Keratinocyte (primary cell): Measurements from ENCODE around the gene LGALS4. TPM values are rescaled to one million over a fixed set of nuclear protein-coding genes. Genes with fewer than 3 reads are reported as not detected.
"Not testable (repeated sequence)": the region's sequence is repeated elsewhere in the genome, so short reads cannot be mapped to it uniquely, and the experiment has no call there.

ENCODE experiments used
- DNase-seq: peaks from one replicate; pipeline ENCODE4 v3.0.0-alpha.2; 2011; ENCODE audit warnings: low read depth, missing footprints, low spot score
- FAIRE-seq: peaks from 2 replicates; lab custom pipeline; 2011; peaks lifted over from hg19 to GRCh38; lab: Jason Lieb, UNC
- H2AFZ ChIP-seq: 2 replicates; pipeline ENCODE4 v1.6.0; 2012; ENCODE audit warnings: low read length, control low read depth, inconsistent platforms; ENCODE audit not compliant: control insufficient read depth
- H3K27ac ChIP-seq: 2 replicates; pipeline ENCODE4 v1.5.1; 2011; ENCODE audit warnings: low read length; ENCODE audit not compliant: control insufficient read depth, insufficient read depth
- H3K27me3 ChIP-seq: 3 replicates; pipeline ENCODE4 v1.6.0; 2011; ENCODE audit warnings: low read length; ENCODE audit not compliant: control insufficient read depth, insufficient read depth; ENCODE audit errors: extremely low read depth
- H3K36me3 ChIP-seq, 2 experiments: 2 replicates in 1 of 2; 3 replicates in 1 of 2; pipeline ENCODE4 v1.5.1; 2011; ENCODE audit warnings: low read length in 2 of 2, mild to moderate bottlenecking in 1 of 2; ENCODE audit not compliant: control insufficient read depth in 2 of 2, insufficient read depth in 2 of 2; ENCODE audit errors: extremely low read depth in 1 of 2
- H3K4me1 ChIP-seq: 3 replicates; pipeline ENCODE4 v1.5.1; 2011; ENCODE audit warnings: low read length; ENCODE audit not compliant: control insufficient read depth, insufficient read depth; ENCODE audit errors: extremely low read depth
- H3K4me2 ChIP-seq: 3 replicates; pipeline ENCODE4 v1.6.0; 2011; ENCODE audit warnings: low read depth, low read length; ENCODE audit not compliant: control insufficient read depth, insufficient read depth; ENCODE audit errors: extremely low read depth
- H3K4me3 ChIP-seq, 3 experiments: fragments of 200-600 bp in 1 of 3; sonication (generic) in 1 of 3; 2 replicates in 2 of 3; 3 replicates in 1 of 3; pipeline ENCODE4 v1.5.1; 2011 to 2016; ENCODE audit warnings: low read length in 3 of 3, mild to moderate bottlenecking in 3 of 3, control low read depth in 2 of 3, inconsistent platforms in 1 of 3, low read depth in 1 of 3, mixed read lengths in 1 of 3, mixed run types in 1 of 3, moderate library complexity in 1 of 3; ENCODE audit not compliant: control insufficient read depth in 2 of 3, insufficient read depth in 2 of 3; ENCODE audit errors: extremely low read depth in 1 of 3
- H3K79me2 ChIP-seq: 2 replicates; pipeline ENCODE4 v1.6.0; 2012; ENCODE audit warnings: low read length; ENCODE audit not compliant: control insufficient read depth, insufficient read depth
- H3K9ac ChIP-seq: 3 replicates; pipeline ENCODE4 v1.6.0; 2011; ENCODE audit warnings: low read length; ENCODE audit not compliant: control insufficient read depth, insufficient read depth; ENCODE audit errors: extremely low read depth
- H3K9me1 ChIP-seq: 3 replicates; pipeline ENCODE4 v1.6.0; 2011; ENCODE audit warnings: low read length; ENCODE audit not compliant: control insufficient read depth, insufficient read depth; ENCODE audit errors: extremely low read depth
- H3K9me3 ChIP-seq: 2 replicates; pipeline ENCODE4 v1.5.1; 2012; ENCODE audit warnings: low read depth, low read length; ENCODE audit not compliant: control insufficient read depth
- H4K20me1 ChIP-seq: 3 replicates; pipeline ENCODE4 v1.6.0; 2011; ENCODE audit warnings: low read length; ENCODE audit not compliant: control insufficient read depth, insufficient read depth; ENCODE audit errors: extremely low read depth
- CTCF ChIP-seq, 3 experiments: IDR thresholded peaks in 1 of 3; conservative IDR thresholded peaks in 1 of 3; optimal IDR thresholded peaks in 1 of 3; 2 replicates in 2 of 3; 3 replicates in 1 of 3; pipeline versions ENCODE3 to v1.5.1; 2011; ENCODE audit warnings: low read length in 3 of 3, mild to moderate bottlenecking in 3 of 3, moderate library complexity in 2 of 3, control low read depth in 1 of 3, inconsistent platforms in 1 of 3; ENCODE audit not compliant: insufficient read depth in 2 of 3; ENCODE audit errors: extremely low read depth in 1 of 3
- EZH2 ChIP-seq: IDR thresholded peaks from one replicate; pipeline ENCODE4 v1.6.1; 2012; ENCODE audit warnings: inconsistent platforms, mild to moderate bottlenecking, low read length, moderate library complexity
- dilution Hi-C: fragments of 300-500 bp; cut with MboI; formaldehyde crosslinking; loops from one replicate; pipeline ENCODE4 v1.7.0; 2020; ENCODE audit warnings: low sequenced_read_pairs; ENCODE audit not compliant: extremely low pct_ligation_motif_present
- polyA plus RNA-seq, 5 experiments: library from polyadenylated mRNA; depleted of rRNA in 3 of 5; stranded (reverse) in 3 of 5; stranded (forward) in 1 of 5; unstranded in 1 of 5; fragments of >200 nt; gene quantifications; 1 replicate in 1 of 5; 2 replicates in 3 of 5; 3 replicates in 1 of 5; pipeline versions ENCODE4 v1.2.1 to v1.2.3, GENCODE V29; 2011 to 2012; ENCODE audit warnings: missing spikeins in 2 of 5, low read depth in 1 of 5, low replicate concordance in 1 of 5

The LGALS4 gene
- polyA plus RNA-seq, 1 donor (not counting 4 experiments of a cell fraction or from before 2014, with no cell fraction given): 0.13 TPM

- Histone ChIP-seq H2AFZ (no peak overlapping the region), H3K36me3 (no peaks in the 10 kb centered on the region), H3K4me3 (no peak overlapping the region), H3K79me2 (no peaks in the 10 kb centered on the region), H4K20me1 (no peaks in the 10 kb centered on the region), H3K27ac (no peak overlapping the region), H3K9me1 (no peaks in the 10 kb centered on the region), H3K9me3 (no peaks in the 10 kb centered on the region), H3K4me2 (no peak overlapping the region), H3K9ac (no peak overlapping the region), H3K4me1 (peaks cover 8% of the 10 kb centered on the region), H3K27me3 (no peaks in the 10 kb centered on the region)
- DNase-seq: no peak
- no peak for FAIRE-seq
- dilution Hi-C loops: no loop called here
- TF ChIP-seq EZH2 (no peak), CTCF (optimal IDR thresholded peaks at IDR 0.05 in 1 of 3, IDR thresholded peaks at IDR 0.05 in 1 of 3, conservative IDR thresholded peaks at IDR 0.05 in 1 of 3; ENCODE audit: extremely low read depth in 1 of 3, insufficient read depth in 2 of 3, low read length in 3 of 3) (no peak)
Observed at GRCh38 chr19:38856813-38857212, 44.1 kb upstream of the LGALS4 start.

DNA sequence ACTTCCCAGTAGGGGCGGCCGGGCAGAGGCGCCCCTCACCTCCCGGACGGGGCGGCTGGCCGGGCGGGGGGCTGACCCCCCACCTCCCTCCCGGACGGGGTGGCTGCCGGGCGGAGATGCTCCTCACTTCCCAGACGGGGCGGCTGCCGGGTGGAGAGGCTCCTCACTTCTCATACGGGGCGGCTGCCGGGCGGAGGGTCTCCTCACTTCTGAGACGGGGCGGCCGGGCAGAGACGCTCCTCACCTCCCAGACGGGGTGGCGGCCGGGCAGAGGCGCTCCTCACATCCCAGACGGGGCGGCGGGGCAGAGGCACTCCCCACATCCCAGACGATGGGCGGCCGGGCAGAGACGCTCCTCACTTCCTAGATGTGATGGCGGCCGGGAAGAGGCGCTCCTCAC, 43.0 kb upstream of the LGALS4 start:
- H3K9me1 ChIP-seq, DNase-seq, H2AFZ ChIP-seq, H3K9ac ChIP-seq, dilution Hi-C loops, H3K4me2 ChIP-seq, H3K79me2 ChIP-seq, H3K4me3 ChIP-seq, H3K27me3 ChIP-seq, H4K20me1 ChIP-seq, H3K27ac ChIP-seq, H3K36me3 ChIP-seq, FAIRE-seq, H3K9me3 ChIP-seq: not testable (repeated sequence)
- H3K4me1 ChIP-seq: peaks cover 17% of the 10 kb centered on the region

GRCh38 chr19:38854961-38855360, 42.2 kb upstream of the LGALS4 start:
- H3K27ac ChIP-seq, H4K20me1 ChIP-seq, dilution Hi-C loops, H3K9ac ChIP-seq, H3K79me2 ChIP-seq, H3K4me3 ChIP-seq, H3K9me3 ChIP-seq, H3K4me2 ChIP-seq, FAIRE-seq, H3K27me3 ChIP-seq, H2AFZ ChIP-seq, DNase-seq, H3K9me1 ChIP-seq, H3K36me3 ChIP-seq: not testable (repeated sequence)
- H3K4me1 ChIP-seq: peaks cover 18% of the 10 kb centered on the region
